ENCODE measurements around the gene BTBD9. TPM values are rescaled to one million over a fixed set of nuclear protein-coding genes. Genes with fewer than 3 reads are reported as not detected.

Gene BTBD9
- total RNA-seq, 1 experiment from 2014 or later = 4.9 TPM

DNA sequence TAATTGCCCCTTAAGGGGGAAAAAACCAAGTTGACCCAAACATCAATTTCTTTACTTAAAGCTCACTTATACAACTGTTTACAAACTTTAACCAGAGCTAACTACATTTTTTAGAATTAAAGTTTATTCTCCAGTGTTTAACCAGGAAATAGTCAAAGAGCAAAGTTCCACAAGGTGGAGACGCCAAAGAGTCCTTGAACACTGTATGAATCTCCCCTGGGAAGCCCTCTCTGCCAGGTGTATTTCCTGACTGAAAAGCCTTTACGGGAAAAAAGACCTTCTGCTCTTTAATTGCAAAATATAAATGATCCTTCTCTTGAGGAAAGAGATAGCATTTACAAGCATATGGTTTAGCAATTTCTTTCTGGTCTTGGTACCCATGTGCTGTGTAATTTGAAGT lies 36.2 kb downstream of the BTBD9 start:
- DNase-seq (ENCODE audit: extremely low read depth, low read depth) = no peak

DNA sequence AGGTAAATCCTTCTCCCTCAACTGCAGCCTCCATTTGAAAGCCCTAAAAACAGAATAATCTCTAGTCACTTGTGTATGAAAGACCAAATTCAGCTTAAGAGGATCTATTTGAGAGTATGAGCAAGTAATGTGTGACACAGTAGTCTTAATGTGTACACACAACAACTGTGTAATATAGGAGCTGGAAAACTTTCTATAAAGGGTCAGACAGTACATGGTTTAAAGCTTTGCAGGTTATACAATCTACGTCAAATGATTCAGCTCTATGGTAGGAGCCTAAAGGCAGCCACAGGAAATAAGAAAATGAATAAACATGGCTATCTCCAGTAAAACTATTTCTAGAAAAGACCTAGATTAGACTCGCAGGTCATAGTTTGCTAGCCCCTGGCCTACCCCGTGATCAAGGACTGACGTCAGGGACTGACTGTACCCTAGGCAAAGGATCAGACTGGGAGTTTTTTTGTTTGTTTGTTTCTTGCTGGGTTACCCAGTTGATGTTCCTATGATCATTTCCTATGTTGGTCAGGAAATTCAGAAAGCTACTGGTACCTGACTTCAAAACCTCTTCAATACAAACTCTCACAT lies 39.7 kb downstream of the BTBD9 start:
- DNase-seq (ENCODE audit: extremely low read depth, low read depth) = no peak

DNA sequence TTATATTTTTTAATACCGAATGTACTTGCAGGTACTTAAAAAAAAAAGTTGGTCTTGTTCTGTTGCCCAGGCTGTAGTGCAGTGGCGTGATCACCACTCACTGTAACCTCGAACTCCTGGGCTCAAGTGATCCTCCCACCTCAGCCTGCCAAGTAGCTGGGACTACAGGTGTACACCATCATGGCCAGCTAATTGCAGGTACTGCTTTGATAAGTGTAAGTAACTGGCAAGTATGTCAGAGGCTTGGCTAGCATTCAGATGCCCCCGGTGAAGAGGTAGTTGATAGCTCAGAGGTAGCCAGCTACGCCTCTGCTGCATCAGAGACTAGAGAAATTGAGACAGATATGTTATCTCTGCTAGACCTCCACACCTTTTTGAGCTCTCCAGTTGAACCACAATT lies 40.5 kb downstream of the BTBD9 start:
- no peak for DNase-seq (ENCODE audit: extremely low read depth, low read depth)

DNA sequence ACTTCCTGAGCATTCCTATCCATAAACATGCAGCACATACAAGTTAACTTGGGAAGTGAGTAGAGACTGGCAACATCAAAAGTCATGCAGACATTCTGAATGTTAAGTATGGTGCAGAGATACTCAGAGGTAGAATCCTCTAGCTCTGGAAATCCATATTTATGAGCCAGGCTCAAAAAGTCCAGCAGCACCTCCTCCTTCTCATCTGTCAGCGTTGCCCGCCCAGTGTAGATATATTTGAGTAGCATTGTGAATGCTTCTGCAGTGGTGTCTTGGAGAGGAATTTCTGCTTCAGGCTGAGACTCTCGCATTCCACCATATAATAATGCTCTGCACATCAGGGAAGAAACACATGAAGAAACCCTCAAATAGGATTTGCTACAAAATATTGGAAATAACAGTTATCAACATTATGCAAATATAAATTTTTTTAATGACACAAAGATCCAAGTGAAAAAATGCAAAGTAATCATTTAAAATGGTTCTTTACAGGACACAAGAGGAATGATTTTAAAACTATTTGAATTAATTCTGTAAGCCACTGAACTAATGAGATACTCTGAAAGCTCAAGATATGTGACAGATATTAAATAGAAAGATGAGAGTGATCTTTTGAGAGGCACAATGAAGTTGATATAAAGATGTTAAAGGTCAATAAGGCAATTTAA lies 45.6 kb downstream of the BTBD9 start:
- DNase-seq (ENCODE audit: extremely low read depth, low read depth) = no peak

DNA sequence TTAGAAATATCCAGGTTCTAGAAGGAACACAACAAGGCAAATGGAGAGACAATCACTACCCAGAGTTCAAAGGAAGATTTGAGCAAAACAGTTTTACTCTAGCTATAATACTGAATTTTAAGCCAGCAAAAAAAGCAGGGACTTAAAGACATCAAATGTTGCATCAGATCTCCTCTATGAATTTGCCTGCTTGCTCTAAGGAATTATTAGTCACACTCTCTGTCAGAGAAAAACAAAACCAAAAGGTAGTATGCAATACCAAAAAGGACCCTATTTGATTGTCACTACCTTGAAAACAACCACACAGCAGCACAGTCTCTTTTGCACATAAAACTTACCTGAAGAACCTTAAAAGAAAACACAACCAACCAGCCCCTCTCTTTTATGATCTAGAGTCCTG lies 46.3 kb downstream of the BTBD9 start:
- DNase-seq (ENCODE audit: extremely low read depth, low read depth) = no peak

DNA sequence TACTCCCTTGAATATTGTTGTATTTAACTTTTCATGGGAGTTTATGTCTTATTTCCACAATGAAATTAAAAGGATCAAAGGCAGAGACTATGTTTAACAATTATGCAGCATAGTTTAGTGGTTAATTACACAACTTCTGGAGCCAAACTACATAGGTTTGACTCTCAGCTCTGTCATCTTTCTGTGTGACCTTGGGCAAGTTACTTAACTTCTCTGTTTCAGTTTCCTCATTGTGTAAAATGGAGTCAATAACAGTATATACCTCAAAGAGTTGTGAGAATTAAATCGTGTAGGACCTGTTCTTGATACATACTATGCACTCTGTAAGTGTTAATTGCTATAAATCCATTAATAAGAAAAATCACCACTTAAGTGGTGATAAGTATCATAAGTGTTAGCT lies 48.3 kb downstream of the BTBD9 start:
- no peak for DNase-seq (ENCODE audit: extremely low read depth, low read depth)

DNA sequence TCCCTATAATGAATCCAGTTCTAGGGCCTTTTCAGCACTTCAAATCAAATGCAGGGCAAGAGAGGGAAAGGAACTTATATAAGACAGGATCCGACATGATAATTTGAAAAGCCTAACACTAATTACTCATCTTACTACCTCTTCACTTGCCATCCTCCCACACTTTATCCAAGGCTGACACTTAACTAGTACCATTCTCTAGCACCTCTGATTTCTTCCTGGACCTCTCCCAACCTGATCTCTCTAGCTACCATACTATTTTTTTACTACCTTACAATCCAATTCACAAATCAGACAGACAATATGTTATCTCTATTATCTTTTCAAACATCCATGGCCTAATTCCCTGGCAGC lies 50.4 kb downstream of the BTBD9 start:
- no peak for DNase-seq (ENCODE audit: extremely low read depth, low read depth)

DNA sequence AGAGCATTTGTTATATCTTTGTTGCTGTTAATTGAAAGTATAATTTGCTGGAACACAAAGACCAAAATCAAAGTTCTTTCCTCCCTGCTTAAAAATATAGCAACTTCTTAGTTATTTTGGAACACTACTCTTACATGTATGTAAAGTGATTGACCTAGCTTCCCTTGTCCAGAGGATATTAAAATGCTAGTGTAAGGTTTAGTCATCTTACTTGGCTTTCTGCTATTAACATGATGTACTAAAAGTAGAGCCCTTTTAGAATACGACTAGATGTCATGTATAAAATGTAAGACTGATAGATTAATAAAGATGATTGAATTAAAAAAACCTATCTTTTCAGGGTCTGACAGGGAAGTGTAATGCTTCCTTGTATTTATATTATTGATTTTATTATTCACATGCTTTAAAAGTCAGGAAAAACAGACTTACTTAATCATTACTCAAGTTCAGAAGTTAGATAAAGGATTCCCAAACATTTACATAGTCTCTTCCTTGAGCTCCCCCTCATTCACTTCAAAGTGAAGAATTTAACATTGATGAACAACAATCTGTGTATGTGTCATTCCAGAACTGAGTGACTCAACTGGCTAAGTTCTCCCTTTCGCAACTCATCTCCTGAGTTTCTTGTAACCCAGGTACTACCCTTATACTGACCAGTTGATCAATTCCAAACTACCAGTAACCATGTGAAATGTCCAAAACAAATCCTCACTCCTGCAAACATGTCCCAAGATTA lies 50.9 kb downstream of the BTBD9 start:
- DNase-seq (ENCODE audit: extremely low read depth, low read depth) = no peak

DNA sequence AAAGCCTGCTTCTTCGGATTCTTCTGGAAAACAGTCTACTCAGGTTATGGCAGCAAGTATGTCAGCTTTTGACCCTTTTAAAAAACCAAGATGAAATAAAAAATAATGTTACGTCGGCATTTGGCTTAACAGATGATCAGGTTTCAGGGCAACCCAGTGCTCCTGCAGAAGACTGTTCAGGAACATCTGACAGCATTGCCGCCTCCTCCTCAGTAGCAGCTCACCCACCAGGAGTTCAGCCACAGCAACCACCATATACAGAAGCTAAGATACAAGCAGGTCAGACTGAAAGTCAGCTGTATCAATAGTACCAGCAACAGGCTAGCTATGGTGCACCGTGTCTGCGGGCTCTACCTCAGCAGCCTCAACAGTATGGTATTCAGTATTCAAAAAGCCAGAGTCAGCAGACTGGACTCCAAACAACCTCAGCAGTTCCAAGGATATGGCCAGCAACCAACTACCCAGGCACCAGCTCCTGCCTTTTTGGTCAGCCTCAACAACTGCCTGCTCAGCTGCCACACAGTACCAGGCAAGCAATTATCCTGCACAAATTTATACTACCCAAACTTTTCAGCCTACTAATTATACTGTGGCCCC lies 51.9 kb downstream of the BTBD9 start:
- DNase-seq (ENCODE audit: extremely low read depth, low read depth) = no peak

DNA sequence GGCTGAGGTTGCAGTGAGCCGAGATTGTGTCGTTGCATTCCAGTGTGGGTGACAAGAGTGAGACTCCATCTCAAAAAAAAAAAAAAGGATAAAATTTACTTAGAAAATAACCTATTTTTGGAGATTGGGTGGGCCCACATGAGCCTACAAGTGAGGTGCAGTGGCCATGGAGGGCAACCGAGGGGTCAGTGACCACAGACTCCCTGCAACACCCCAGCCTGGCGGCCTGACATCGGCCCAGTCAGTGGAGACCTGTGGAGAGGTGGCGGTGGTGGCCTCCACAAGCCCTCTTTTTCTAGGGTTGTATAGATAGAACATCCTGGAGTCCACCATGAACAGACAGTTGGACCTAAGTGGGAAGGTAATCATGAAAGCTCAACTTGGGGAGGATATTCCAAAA lies 52.7 kb downstream of the BTBD9 start:
- no peak for DNase-seq (ENCODE audit: extremely low read depth, low read depth)

DNA sequence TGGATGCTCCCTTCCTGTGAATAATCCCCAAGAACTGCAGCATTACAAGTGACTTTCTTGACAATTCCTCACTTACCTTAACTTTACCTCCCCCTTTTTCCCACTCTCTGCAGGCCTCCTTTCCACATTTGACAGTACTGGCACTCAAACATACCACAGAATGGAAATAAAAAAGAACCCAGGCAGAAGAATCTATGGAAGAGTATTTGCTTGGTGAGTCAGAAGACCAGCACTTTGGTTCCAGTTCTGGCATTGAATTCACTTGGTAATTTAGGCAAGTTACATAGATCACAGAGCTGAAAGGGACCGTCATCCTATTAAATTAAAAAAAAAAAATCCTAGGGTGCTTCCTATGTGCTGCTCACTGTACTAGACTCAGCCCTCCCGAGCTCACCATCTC lies 55.0 kb downstream of the BTBD9 start:
- DNase-seq (ENCODE audit: extremely low read depth, low read depth) = no peak

DNA sequence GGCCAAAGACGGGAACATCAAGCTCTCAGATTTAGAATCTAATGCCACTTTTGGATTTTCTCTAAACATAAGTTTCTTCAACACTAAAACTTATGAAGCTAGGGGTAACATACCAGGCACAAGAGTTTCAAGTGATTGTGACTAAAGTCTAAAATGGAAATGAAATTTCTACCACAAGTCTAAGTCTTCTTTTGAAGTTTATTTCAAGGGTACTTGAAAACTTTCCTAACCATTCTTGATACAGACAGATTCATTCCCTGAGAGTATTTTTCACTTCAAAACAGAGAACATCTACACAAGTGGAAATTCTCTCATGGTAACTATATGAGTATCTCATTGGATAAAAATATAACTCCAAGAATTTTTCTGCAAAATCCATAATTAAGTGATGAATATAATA lies 56.2 kb downstream of the BTBD9 start:
- DNase-seq (ENCODE audit: extremely low read depth, low read depth) = no peak

DNA sequence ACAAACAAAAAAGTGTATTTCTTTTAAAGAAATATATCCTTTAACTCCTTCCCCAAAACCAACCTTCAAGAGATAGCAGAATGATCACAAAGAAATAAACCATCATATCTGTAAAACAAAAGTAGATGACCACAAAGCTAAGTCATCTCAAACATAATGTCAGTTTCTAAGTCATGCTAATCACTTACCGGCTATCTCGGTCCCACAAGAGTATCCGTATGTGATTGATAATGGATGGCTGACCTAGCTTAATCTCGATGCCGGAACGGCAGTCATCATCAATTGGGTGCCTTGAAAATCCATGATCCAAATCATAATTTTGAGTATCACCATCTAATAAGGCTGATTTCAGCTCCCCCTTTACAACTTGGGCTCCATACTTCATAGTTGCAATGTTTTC lies 59.7 kb downstream of the BTBD9 start:
- DNase-seq (ENCODE audit: extremely low read depth, low read depth) = no peak

DNA sequence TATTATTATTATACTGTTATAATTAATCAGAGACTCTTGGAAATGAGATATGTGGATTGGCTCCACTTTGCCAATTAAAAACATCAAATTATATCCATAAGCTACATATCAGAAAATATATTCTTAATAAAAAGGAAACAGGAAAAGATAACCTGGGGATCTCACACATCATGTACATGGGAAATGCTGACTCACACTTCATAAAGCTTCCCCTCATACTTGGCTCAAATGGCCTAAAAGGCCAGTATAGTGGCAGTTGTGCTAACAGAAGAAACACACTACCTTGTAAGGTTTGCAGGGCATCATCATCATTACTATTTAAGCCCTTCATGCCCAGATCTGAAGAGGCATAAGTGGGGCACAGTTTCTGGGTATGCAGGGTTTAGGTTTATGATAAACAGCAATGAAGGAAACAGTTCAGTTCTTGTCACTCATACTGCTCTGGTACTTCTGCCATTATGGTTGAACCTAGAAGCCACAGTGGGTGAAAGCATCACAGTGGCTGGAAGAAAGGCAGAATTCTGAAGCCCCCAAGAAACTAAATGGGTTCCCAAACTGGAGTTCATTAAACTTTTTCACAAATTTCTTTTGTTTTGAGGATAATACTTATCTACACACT lies 60.6 kb downstream of the BTBD9 start:
- no peak for DNase-seq (ENCODE audit: extremely low read depth, low read depth)

DNA sequence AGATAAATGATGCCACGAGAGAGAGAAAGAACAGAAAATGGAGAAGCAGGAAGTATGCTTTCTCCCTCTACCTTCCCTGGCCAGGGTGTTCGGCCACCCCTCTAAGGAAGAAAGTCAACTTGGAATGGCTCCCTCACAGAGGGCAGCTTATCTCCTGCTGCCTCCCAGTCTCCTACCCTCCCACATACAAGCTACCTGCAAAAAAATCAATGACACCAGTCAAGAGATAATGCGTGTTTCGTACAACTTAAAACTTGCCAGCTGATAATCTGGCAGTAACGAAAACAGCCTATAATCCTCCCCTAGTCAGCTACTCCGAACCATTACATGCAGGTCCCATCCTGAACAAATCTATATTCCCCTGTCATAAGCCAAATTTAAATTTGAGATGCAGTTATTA lies 61.7 kb downstream of the BTBD9 start:
- no peak for DNase-seq (ENCODE audit: extremely low read depth, low read depth)

DNA sequence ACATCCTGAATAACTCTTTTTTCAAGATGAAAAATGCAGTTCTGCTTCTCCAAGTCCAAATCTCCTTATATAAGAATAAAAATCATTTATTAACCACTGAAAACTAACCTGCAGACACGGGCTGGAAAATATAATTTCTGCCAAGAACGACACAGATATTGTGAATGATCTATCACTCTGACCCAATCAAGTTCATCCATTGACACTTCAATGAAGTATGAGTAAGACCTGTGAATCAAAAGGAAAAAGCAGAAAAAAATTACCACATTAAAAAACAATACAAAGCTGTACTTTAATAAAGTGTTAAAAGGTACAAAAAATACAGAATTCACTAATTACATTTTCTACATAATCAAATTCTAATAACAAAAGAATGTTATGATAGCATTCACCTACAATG lies 62.2 kb downstream of the BTBD9 start:
- DNase-seq (ENCODE audit: extremely low read depth, low read depth) = no peak

DNA sequence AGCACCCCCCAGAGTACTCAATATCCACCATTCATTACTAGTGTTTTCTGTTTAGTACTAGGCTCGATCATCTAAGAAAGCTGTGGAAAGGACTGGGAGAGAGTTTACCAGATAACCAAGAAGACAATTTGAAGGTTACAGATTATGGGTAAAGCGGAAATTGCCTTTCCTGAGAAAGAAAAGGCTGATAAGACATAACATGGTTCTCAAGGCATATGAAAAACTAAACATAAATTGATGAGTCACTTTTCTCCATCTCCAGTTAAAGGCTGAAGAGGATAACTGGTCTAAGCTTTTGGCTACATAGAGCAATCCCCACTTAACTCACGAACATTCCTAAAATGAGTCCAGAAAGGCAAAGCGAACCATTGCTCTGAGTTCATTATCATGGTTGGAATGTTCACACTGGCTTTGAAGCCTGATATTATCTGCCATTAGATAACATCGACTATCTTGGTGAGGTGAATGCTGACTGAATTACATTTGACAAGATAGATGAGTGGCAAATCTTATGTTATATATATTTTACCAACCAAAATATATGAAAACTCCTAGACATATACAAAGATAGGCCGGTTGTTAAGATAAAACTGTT lies 65.8 kb downstream of the BTBD9 start:
- no peak for DNase-seq (ENCODE audit: extremely low read depth, low read depth)

DNA sequence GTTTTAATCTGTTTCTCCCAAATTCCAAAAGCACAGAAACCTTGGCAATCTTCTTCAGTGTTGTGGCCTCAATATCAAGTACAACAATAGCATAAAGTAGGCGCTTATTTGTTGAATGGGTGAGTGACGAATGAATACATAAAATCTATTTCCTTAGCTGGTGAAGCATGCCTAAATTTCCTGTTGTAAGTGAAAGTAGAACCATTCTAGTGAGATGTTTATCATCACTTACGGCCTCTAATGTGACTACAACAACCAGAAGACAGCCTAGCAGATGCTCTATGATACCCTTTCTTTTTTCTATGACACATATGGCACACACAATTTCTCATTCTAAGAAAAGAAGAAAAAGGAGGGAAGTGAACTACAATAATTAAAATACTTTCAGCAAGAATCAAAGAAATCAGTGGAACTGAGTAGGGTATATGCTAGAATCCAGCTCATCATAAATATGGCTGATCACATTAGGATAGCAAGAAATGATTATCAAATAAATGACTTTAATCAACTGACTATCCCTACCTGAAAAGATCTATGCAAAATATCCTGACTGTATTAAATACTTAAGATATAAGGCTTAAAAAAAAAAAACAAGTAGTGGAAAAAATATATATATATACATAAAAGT lies 67.4 kb downstream of the BTBD9 start:
- DNase-seq (ENCODE audit: extremely low read depth, low read depth) = no peak

DNA sequence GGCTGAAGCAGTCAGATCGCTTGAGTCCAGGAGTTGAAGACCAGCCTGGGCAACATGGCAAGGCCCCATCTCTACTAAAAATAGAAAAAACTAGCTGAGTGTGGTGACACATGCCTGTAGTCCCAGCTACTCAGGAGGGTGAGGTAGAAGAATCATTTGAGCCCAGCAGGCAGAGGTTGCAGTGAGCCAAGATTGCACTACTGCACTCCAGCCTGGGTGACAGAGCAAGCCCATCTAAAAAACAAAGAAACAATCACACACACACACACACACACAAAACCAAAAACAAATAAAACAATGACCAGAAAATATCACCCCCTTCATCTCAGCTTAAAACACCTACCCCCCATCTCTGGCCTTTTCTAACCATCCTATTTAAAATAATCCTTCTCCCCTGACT lies 68.0 kb downstream of the BTBD9 start:
- no peak for DNase-seq (ENCODE audit: extremely low read depth, low read depth)

DNA sequence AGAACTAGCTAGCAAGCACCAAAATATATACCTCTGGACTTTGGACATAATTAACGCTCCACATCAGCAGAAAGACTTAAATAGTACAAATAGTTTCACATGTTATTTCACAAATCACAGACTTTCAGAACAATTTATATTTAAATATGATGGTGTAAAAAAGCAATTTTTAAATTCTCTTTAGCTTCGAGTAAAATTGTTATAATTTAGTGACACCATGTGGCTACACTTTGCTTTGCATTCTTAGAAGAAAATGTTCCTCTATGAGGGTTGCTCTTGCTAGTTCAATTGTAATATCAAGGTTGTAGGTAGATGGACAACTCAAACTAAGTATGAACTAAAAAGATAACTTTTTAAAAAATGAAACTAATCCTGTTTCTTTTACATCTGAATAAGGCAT lies 69.0 kb downstream of the BTBD9 start:
- no peak for DNase-seq (ENCODE audit: extremely low read depth, low read depth)

DNA sequence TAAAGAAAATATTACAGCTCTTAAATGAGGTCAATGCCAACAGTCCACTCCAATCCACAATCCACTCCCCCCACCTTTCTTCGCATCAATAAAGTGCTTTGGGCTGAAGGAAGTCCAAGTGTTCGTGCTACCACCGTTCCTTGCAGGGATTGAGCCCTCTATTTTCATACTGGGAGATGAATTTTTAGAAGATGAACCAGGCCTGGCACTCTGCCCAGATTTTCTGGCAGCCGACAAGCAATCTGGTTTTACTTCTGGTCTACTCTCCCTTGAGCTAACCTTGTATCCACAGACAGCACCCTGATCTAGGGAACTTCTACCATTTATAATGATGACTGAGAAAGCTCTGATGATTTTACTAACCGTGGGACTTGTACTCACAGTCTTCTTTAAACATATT lies 72.3 kb downstream of the BTBD9 start:
- no peak for DNase-seq (ENCODE audit: extremely low read depth, low read depth)
